Measurements from ENCODE around the gene COL23A1. TPM values are rescaled to one million over a fixed set of nuclear protein-coding genes. Genes with fewer than 3 reads are reported as not detected.

Gene COL23A1
- total and polyA plus RNA-seq, 2 donors (not counting 1 experiment from before 2014, with no cell fraction given) = 0.20 TPM; not detected in 1

DNA sequence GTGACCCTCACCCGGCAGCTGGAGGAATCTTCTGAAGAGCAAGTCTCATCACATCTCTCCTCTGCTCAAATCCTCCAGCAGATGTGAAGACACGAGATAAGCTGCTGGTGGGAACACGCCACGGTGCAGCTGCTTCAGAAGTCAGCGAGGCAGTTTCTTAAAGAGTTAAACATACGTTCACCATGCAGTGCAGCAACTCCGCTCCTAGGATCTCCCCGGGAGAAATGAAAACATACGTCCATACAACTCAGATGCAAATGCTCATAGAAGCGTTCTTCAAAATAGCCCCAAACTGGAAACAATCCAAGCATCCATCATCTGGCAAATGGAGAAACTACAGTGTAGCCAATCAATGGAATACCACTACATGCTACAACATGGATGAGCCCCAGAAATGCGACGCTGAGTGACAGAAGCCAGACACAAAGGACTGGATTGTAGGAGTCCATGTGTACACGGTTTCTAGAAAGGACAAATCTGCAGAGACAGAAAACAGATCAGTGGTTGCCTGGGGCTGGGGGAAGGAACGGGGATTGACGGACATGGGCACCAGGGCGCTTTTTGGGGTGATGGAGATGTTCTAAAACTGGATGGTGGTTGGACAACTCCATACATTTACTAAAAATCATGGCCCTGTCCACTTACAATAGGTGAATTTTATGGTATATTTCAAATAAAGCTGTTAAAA lies 150.6 kb downstream of the COL23A1 start:
- Mint-ChIP-seq H3K4me3 (no peak overlapping the region), H3K27me3 (peaks cover 5% of the 10 kb centered on the region), H3K9me3 (ENCODE audit: insufficient read depth) (no peaks in the 10 kb centered on the region), H3K4me1 (peaks cover 10% of the 10 kb centered on the region), H3K27ac (no peak overlapping the region)
- ChIA-PET CTCF (no interaction called here), POLR2A (no interaction called here)
- no peaks in the 10 kb centered on the region for H4K20me1 ChIP-seq (ENCODE audit: control insufficient read depth, insufficient read depth, low read length, poor library complexity, severe bottlenecking)
- no peaks in the 10 kb centered on the region for H3K27me3 ChIP-seq (replicated peaks in 1 of 4; ENCODE audit: control extremely low read depth in 1 of 4, control insufficient read depth in 3 of 4, insufficient read depth in 4 of 4, low read length in 3 of 4)
- H3K79me2 ChIP-seq (ENCODE audit: control insufficient read depth, insufficient read depth, low read length) = no peaks in the 10 kb centered on the region
- H3K9ac ChIP-seq (ENCODE audit: low read length) = no peak overlapping the region
- no peak overlapping the region for H3K4me3 ChIP-seq (ENCODE audit: control extremely low read depth in 1 of 5, extremely low read depth in 1 of 5, insufficient read depth in 1 of 5, low read depth in 2 of 5, low read length in 4 of 5)
- intact Hi-C loops (cut with micrococcal nuclease) = no loop called here
- 97% methylated on average over 12 of the region's 16 CpGs for WGBS (ENCODE audit: insufficient coverage)
- no peaks in the 10 kb centered on the region for H3K9me3 ChIP-seq (ENCODE audit: control extremely low read depth in 1 of 3, control insufficient read depth in 2 of 3, insufficient read depth in 1 of 3, low read length in 2 of 3)
- TF ChIP-seq EZH2 (IDR thresholded peaks at IDR 0.05; ENCODE audit: borderline replicate concordance, insufficient read depth, low read depth, low read length, poor library complexity, severe bottlenecking) = no peak
- TF ChIP-seq, protein P1, sequence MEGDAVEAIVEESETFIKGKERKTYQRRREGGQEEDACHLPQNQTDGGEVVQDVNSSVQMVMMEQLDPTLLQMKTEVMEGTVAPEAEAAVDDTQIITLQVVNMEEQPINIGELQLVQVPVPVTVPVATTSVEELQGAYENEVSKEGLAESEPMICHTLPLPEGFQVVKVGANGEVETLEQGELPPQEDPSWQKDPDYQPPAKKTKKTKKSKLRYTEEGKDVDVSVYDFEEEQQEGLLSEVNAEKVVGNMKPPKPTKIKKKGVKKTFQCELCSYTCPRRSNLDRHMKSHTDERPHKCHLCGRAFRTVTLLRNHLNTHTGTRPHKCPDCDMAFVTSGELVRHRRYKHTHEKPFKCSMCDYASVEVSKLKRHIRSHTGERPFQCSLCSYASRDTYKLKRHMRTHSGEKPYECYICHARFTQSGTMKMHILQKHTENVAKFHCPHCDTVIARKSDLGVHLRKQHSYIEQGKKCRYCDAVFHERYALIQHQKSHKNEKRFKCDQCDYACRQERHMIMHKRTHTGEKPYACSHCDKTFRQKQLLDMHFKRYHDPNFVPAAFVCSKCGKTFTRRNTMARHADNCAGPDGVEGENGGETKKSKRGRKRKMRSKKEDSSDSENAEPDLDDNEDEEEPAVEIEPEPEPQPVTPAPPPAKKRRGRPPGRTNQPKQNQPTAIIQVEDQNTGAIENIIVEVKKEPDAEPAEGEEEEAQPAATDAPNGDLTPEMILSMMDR (IDR thresholded peaks at IDR 0.05) = no peak
- DNase-seq (no peak), ATAC-seq (ENCODE audit: low read depth) (no peak)
- no peak overlapping the region for H3K4me2 ChIP-seq (replicated peaks; ENCODE audit: low read depth, low read length, poor library complexity, severe bottlenecking)
- no peaks in the 10 kb centered on the region for H3K36me3 ChIP-seq (replicated peaks in 1 of 2; ENCODE audit: control extremely low read depth in 1 of 2, control insufficient read depth in 1 of 2, extremely low read depth in 1 of 2, insufficient read depth in 2 of 2, low read length in 1 of 2)
- peaks cover 9 to 12% of the 10 kb centered on the region in 2 donors for H3K4me1 ChIP-seq (ENCODE audit: control insufficient read depth in 2 of 2, insufficient read depth in 2 of 2, low read length in 2 of 2)
- no peak overlapping the region for H3K27ac ChIP-seq (ENCODE audit: low read length in 2 of 2)
- no peak overlapping the region for H2AFZ ChIP-seq (ENCODE audit: insufficient read depth, low read depth, low read length, poor library complexity, severe bottlenecking)

DNA sequence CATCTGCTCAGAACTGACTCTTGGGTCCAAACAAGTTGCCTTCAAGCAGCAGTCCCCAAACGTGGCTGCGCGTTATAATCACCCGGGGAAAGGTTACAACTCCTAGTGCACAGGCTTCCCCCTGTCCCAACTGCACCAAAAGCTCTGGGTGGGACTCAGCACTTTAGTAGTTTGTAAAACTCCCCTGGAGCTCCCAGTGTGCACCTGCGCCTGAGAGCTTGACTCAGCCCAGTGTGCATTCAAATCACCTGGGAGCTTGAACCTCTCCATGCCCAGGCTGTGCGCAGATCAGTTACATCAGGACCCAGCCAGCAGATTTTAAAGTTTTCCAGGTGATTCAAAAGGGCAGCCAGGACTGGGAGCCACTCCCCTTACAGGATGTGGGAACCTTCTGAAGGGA lies 151.4 kb downstream of the COL23A1 start:
- POLR2A ChIA-PET = no interaction called here
- no peaks in the 10 kb centered on the region for H4K20me1 ChIP-seq (ENCODE audit: control insufficient read depth, insufficient read depth, low read length, poor library complexity, severe bottlenecking)
- no peak overlapping the region for H2AFZ ChIP-seq (ENCODE audit: insufficient read depth, low read depth, low read length, poor library complexity, severe bottlenecking)
- H3K9me3 ChIP-seq (ENCODE audit: control extremely low read depth in 1 of 3, control insufficient read depth in 2 of 3, insufficient read depth in 1 of 3, low read length in 2 of 3) = no peaks in the 10 kb centered on the region
- H3K4me1 Mint-ChIP-seq = peaks cover 10% of the 10 kb centered on the region
- CTCF ChIA-PET = no interaction called here
- H3K9me3 Mint-ChIP-seq (ENCODE audit: insufficient read depth) = no peaks in the 10 kb centered on the region
- H3K36me3 ChIP-seq (replicated peaks in 1 of 2; ENCODE audit: control extremely low read depth in 1 of 2, control insufficient read depth in 1 of 2, extremely low read depth in 1 of 2, insufficient read depth in 2 of 2, low read length in 1 of 2) = no peaks in the 10 kb centered on the region
- H3K4me3 ChIP-seq (ENCODE audit: control extremely low read depth in 1 of 5, extremely low read depth in 1 of 5, insufficient read depth in 1 of 5, low read depth in 2 of 5, low read length in 4 of 5) = no peak overlapping the region
- TF ChIP-seq EZH2 (IDR thresholded peaks at IDR 0.05; ENCODE audit: borderline replicate concordance, insufficient read depth, low read depth, low read length, poor library complexity, severe bottlenecking) = no peak
- TF ChIP-seq, protein P1 (IDR thresholded peaks at IDR 0.05) = no peak
- ATAC-seq (ENCODE audit: low read depth) (no peak), DNase-seq (no peak)
- H3K27ac ChIP-seq (ENCODE audit: low read length in 2 of 2) = no peak overlapping the region
- H3K27me3 ChIP-seq (replicated peaks in 1 of 4; ENCODE audit: control extremely low read depth in 1 of 4, control insufficient read depth in 3 of 4, insufficient read depth in 4 of 4, low read length in 3 of 4) = no peaks in the 10 kb centered on the region
- H3K79me2 ChIP-seq (ENCODE audit: control insufficient read depth, insufficient read depth, low read length) = no peaks in the 10 kb centered on the region
- 89% methylated on average over 6 of the region's 6 CpGs for WGBS (ENCODE audit: insufficient coverage)
- no peak overlapping the region for H3K9ac ChIP-seq (ENCODE audit: low read length)
- peaks cover 5% of the 10 kb centered on the region for H3K27me3 Mint-ChIP-seq
- H3K4me2 ChIP-seq (replicated peaks; ENCODE audit: low read depth, low read length, poor library complexity, severe bottlenecking) = no peak overlapping the region
- intact Hi-C loops (cut with micrococcal nuclease) = no loop called here
- H3K4me1 ChIP-seq (ENCODE audit: control insufficient read depth in 2 of 2, insufficient read depth in 2 of 2, low read length in 2 of 2) = peaks cover 9 to 12% of the 10 kb centered on the region in 2 donors
- H3K27ac Mint-ChIP-seq = no peak overlapping the region
- no peak overlapping the region for H3K4me3 Mint-ChIP-seq

Measured in B cell (primary cell).